Middle frontal gyrus (tissue), 1 donor: Measurements from ENCODE around the gene DENND5A.

Experiments used
- DNase-seq: peaks from one replicate; pipeline ENCODE4 v3.0.0-alpha.2; 2015; ENCODE audit warnings: low spot score; ENCODE audit errors: extremely low spot score

The DENND5A gene

GRCh38 chr11:9265211-9266131, at the start of gene DENND5A:
DENND5A (minus strand) TSS chr11:9265350; CDS start chr11:9265069, 281 bp downstream.
- DNase-seq: peak; percentile 78

- DNase-seq: peak; percentile 97
These were observed 49.3 kb upstream of the DENND5A start, which contains the start of gene TMEM41B for GRCh38 chr11:9314291-9315077. TMEM41B (minus strand) TSS chr11:9314593; CDS start chr11:9314441, 152 bp downstream.

GRCh38 chr11:9313648-9314290, 48.6 kb upstream of the DENND5A start:
- no peak for DNase-seq

GRCh38 chr11:9310485-9311090, 45.4 kb upstream of the DENND5A start:
- DNase-seq: no peak

- DNase-seq: no peak
These were observed 39.0 kb upstream of the DENND5A start for GRCh38 chr11:9304178-9304577.

GRCh38 chr11:9302448-9302847, 37.3 kb upstream of the DENND5A start:
- no peak for DNase-seq

GRCh38 chr11:9301720-9302119, 36.6 kb upstream of the DENND5A start:
- DNase-seq: no peak

- DNase-seq: no peak
These were observed 28.5 kb upstream of the DENND5A start for GRCh38 chr11:9293646-9294045.

GRCh38 chr11:9285850-9286587, 20.9 kb upstream of the DENND5A start:
- DNase-seq: no peak

- DNase-seq: no peak
These were observed 15.6 kb upstream of the DENND5A start for GRCh38 chr11:9280655-9281301.

GRCh38 chr11:9277176-9277575, 12.0 kb upstream of the DENND5A start:
- no peak for DNase-seq

GRCh38 chr11:9276571-9276970, 11.4 kb upstream of the DENND5A start:
- no peak for DNase-seq

- DNase-seq: no peak
These were observed 9.5 kb upstream of the DENND5A start for GRCh38 chr11:9274499-9275258.

GRCh38 chr11:9273376-9274336, 8.5 kb upstream of the DENND5A start:
- no peak for DNase-seq

- no peak for DNase-seq
These were observed 4.4 kb upstream of the DENND5A start for GRCh38 chr11:9269492-9270013.

- no peak for DNase-seq
These were observed 2.5 kb upstream of the DENND5A start for GRCh38 chr11:9267680-9268079.

- no peak for DNase-seq
These were observed 1.8 kb upstream of the DENND5A start for GRCh38 chr11:9266926-9267325.
